Measurements from ENCODE around the gene LDLRAD4.

Gene LDLRAD4

DNA sequence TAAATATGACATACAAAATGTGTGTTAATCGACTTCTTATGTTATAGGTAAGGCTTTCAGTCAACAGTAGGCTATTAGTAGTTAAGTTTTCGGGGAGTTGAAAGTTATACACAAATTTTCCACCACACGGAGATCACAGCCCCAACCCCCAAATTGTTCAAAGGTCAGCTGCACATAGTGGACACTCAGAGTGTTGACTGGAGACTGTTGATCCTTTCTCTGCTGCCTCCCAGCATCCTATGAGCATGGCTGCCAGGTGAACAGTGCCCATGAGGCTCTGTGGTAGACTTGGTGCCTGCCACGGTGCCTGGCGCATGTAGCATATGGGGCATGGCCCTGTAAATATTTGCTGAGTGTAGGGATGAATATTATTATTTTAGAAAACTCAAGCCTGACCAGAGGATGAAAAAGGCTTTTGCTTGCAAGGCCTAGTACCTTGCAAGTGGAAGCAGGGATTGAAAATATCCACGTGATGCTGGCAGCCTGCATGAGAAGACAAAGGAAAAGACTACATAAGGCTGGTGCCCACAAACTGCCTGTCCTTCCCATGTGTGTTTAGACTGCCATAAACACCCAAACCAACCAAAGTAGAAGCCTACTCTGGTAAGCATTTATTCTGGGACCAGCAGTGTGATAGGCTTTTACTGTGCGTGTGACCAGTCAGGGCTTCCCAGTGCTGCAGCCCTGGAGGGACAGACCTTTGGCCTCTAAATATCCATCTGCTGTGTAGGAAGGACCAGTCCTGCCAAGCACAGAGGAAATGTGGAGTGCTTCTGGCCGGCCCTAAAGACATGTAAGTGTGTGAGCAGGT is 226.1 kb downstream of the LDLRAD4 start:
- no peak for DNase-seq (ENCODE audit: extremely low read depth, low read depth)
- TF ChIP-seq, protein P1, sequence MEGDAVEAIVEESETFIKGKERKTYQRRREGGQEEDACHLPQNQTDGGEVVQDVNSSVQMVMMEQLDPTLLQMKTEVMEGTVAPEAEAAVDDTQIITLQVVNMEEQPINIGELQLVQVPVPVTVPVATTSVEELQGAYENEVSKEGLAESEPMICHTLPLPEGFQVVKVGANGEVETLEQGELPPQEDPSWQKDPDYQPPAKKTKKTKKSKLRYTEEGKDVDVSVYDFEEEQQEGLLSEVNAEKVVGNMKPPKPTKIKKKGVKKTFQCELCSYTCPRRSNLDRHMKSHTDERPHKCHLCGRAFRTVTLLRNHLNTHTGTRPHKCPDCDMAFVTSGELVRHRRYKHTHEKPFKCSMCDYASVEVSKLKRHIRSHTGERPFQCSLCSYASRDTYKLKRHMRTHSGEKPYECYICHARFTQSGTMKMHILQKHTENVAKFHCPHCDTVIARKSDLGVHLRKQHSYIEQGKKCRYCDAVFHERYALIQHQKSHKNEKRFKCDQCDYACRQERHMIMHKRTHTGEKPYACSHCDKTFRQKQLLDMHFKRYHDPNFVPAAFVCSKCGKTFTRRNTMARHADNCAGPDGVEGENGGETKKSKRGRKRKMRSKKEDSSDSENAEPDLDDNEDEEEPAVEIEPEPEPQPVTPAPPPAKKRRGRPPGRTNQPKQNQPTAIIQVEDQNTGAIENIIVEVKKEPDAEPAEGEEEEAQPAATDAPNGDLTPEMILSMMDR (IDR thresholded peaks at IDR 0.05; ENCODE audit: low read depth, low read length), result no peak

GRCh38 chr18:13445241-13445897 is 226.8 kb downstream of the LDLRAD4 start:
- TF ChIP-seq, protein P1 (IDR thresholded peaks at IDR 0.05; ENCODE audit: low read depth, low read length), result no peak
- DNase-seq (ENCODE audit: extremely low read depth, low read depth), result no peak

DNA sequence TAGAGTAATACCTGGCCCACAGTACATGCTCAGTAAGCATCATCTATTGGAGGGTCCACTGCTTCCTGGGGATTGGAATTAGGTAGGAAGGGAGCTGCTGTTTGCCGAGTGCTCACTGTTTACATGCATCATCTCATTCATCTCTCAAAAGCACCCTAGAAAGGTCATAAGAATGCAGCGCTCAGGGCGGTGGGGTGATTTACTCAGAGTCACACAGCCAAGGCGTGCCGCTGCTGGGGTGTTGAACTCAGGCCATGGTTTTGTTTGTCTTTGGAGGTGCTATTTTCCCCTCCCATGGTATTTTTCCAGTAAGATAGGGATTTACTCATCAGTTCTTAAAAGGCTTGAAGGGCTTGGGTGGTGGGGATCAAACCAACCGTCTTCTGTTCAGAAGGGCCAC is 227.5 kb downstream of the LDLRAD4 start:
- TF ChIP-seq, protein P1 (IDR thresholded peaks at IDR 0.05; ENCODE audit: low read depth, low read length), result no peak
- DNase-seq (ENCODE audit: extremely low read depth, low read depth), result no peak

DNA sequence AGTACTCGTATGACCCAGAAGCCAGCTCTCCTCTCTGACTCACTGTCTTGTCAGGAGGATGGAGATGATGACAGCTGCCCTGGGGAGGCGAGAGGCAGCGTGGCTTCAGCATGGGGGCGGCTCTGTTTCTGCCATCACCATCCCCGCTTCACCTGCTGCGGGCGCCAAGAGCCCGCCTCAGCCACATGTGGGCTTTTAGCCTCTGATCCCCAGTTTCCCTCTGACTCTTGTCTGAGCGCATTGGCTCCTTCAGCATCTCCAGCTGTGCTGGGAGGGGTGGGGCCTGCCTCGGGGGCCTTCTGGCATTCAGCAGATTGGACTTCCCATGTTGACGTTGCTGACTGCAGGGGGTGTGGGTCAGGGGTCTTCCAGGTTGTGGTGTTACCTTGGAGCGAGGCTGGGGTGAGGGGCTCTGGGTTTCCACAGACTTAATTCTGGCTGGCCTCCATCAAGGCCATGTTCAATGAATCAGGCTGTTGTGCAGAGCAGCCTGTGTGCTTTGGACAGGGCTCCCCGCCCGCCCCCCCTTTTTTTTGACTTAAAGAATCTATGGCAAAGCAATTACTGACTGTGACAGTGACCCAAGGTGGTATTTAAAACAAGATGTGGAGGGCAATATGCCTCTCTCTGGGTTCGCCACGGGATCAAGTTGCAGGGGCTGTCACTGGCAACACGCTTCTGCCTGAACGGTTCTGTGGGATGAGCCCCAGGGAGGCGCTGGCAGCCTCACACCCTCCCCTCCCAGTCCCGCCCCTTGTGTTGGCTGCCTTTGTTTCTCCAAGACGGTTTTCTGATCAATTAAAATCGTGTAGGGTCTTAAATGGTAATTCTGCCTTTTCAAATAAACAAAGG is 228.3 kb downstream of the LDLRAD4 start:
- TF ChIP-seq, protein P1 (IDR thresholded peaks at IDR 0.05; ENCODE audit: low read depth, low read length), result no peak
- no peak for DNase-seq (ENCODE audit: extremely low read depth, low read depth)

- DNase-seq (ENCODE audit: extremely low read depth, low read depth), result peak; percentile 48
- TF ChIP-seq, protein P1 (IDR thresholded peaks at IDR 0.05; ENCODE audit: low read depth, low read length), result no peak
These were observed 229.2 kb downstream of the LDLRAD4 start for GRCh38 chr18:13447621-13448334.

GRCh38 chr18:13448335-13448795 is 229.8 kb downstream of the LDLRAD4 start:
- TF ChIP-seq, protein P1 (IDR thresholded peaks at IDR 0.05; ENCODE audit: low read depth, low read length), result no peak
- DNase-seq (ENCODE audit: extremely low read depth, low read depth), result no peak
